COLO668 (cell line): ENCODE results near the gene PARK7.

ENCODE experiments used
- DNase-seq: peaks from one replicate; lab custom pipeline; 2025; ENCODE audit not compliant: unreplicated experiment; lab: John Stamatoyannopoulos, UW

The PARK7 gene

GRCh38 chr1:8006037-8006963 lies 44.8 kb downstream of the PARK7 start:
- DNase-seq: peak; percentile 53

GRCh38 chr1:8009043-8010002 lies 47.8 kb downstream of the PARK7 start:
- DNase-seq: no peak

GRCh38 chr1:8010080-8010664 lies 48.7 kb downstream of the PARK7 start:
- no peak for DNase-seq

- DNase-seq: no peak
Observed at GRCh38 chr1:8011016-8011415, 49.5 kb downstream of the PARK7 start.

GRCh38 chr1:8011923-8012858 lies 50.7 kb downstream of the PARK7 start:
- DNase-seq: no peak

- no peak for DNase-seq
Observed at GRCh38 chr1:8012955-8013354, 51.4 kb downstream of the PARK7 start.

- DNase-seq: no peak
Observed at GRCh38 chr1:8013399-8013798, 51.9 kb downstream of the PARK7 start.

- DNase-seq: no peak
Observed at GRCh38 chr1:8013800-8014199, 52.3 kb downstream of the PARK7 start.

- no peak for DNase-seq
Observed at GRCh38 chr1:8014381-8014988, 53.0 kb downstream of the PARK7 start.

GRCh38 chr1:8015036-8015808 lies 53.7 kb downstream of the PARK7 start:
- peak; percentile 58 for DNase-seq

GRCh38 chr1:8015809-8016165 lies 54.3 kb downstream of the PARK7 start:
- no peak for DNase-seq

- DNase-seq: no peak
Observed at GRCh38 chr1:8016210-8016894, 54.8 kb downstream of the PARK7 start.

GRCh38 chr1:8016895-8017241 lies 55.4 kb downstream of the PARK7 start:
- no peak for DNase-seq

- no peak for DNase-seq
Observed at GRCh38 chr1:8017495-8018197, 56.1 kb downstream of the PARK7 start.

- no peak for DNase-seq
Observed at GRCh38 chr1:8018492-8019228, 57.1 kb downstream of the PARK7 start.

GRCh38 chr1:8019229-8019620 lies 57.7 kb downstream of the PARK7 start:
- DNase-seq: no peak

- DNase-seq: no peak
Observed at GRCh38 chr1:8020032-8020431, 58.5 kb downstream of the PARK7 start.
